RWPE2 (cell line): ENCODE measurements around the gene AADACL2.

Experiments
- ATAC-seq: fragments of 200-7000 bp; cut with Tn5 transposase; 3 replicates; pipeline ENCODE4 v1.9.1; 2021; ENCODE audit warnings: low read depth
- DNase-seq: peaks from one replicate; pipeline ENCODE4 v3.0.0-alpha.2; 2020; ENCODE audit warnings: low spot score
- H3K27ac ChIP-seq: fragments of 450-650 bp; 2 replicates; pipeline ENCODE4 v1.5.1; 2017; ENCODE audit warnings: mild to moderate bottlenecking; ENCODE audit not compliant: poor library complexity, severe bottlenecking
- H3K27me3 ChIP-seq: fragments of 250-450 bp; sonication (Bioruptor Pico); 2 replicates; pipeline ENCODE4 v1.5.1; 2021; ENCODE audit warnings: mild to moderate bottlenecking, moderate library complexity; ENCODE audit not compliant: insufficient read depth, poor library complexity, severe bottlenecking
- H3K36me3 ChIP-seq: fragments of 250-450 bp; sonication (Bioruptor Pico); 2 replicates; pipeline ENCODE4 v1.5.1; 2020; ENCODE audit warnings: low read depth, mild to moderate bottlenecking, moderate library complexity
- H3K4me1 ChIP-seq: fragments of 250-450 bp; sonication (Bioruptor Pico); 2 replicates; pipeline ENCODE4 v1.5.1; 2021; ENCODE audit warnings: mild to moderate bottlenecking, moderate library complexity; ENCODE audit not compliant: insufficient read depth, poor library complexity, severe bottlenecking
- H3K4me3 ChIP-seq: fragments of 250-450 bp; sonication (Bioruptor Pico); 2 replicates; pipeline ENCODE4 v1.5.1; 2021; ENCODE audit warnings: mild to moderate bottlenecking, moderate library complexity; ENCODE audit not compliant: severe bottlenecking
- H3K9me3 ChIP-seq: fragments of 250-450 bp; sonication (Bioruptor Pico); 2 replicates; pipeline ENCODE4 v1.5.1; 2021; ENCODE audit warnings: mild to moderate bottlenecking, moderate library complexity; ENCODE audit not compliant: severe bottlenecking
- TF ChIP-seq, protein P1 (sequence below): fragments of 450-650 bp; IDR thresholded peaks from one replicate; pipeline ENCODE4 v1.5.1; 2017; ENCODE audit warnings: mild to moderate bottlenecking, moderate library complexity; ENCODE audit not compliant: poor library complexity, severe bottlenecking

AADACL2 gene

GRCh38 chr3:151721294-151721693 lies 12.4 kb upstream of the AADACL2 start:
- H3K4me3 ChIP-seq = no peak overlapping the region
- H3K9me3 ChIP-seq = no peaks in the 10 kb centered on the region
- H3K36me3 ChIP-seq = no peaks in the 10 kb centered on the region
- DNase-seq (no peak), ATAC-seq (no peak)
- H3K4me1 ChIP-seq = no peaks in the 10 kb centered on the region
- H3K27me3 ChIP-seq = no peaks in the 10 kb centered on the region
- TF ChIP-seq, protein P1, sequence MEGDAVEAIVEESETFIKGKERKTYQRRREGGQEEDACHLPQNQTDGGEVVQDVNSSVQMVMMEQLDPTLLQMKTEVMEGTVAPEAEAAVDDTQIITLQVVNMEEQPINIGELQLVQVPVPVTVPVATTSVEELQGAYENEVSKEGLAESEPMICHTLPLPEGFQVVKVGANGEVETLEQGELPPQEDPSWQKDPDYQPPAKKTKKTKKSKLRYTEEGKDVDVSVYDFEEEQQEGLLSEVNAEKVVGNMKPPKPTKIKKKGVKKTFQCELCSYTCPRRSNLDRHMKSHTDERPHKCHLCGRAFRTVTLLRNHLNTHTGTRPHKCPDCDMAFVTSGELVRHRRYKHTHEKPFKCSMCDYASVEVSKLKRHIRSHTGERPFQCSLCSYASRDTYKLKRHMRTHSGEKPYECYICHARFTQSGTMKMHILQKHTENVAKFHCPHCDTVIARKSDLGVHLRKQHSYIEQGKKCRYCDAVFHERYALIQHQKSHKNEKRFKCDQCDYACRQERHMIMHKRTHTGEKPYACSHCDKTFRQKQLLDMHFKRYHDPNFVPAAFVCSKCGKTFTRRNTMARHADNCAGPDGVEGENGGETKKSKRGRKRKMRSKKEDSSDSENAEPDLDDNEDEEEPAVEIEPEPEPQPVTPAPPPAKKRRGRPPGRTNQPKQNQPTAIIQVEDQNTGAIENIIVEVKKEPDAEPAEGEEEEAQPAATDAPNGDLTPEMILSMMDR = no peak
- H3K27ac ChIP-seq = no peak overlapping the region

GRCh38 chr3:151722856-151723255 lies 10.9 kb upstream of the AADACL2 start:
- DNase-seq = no peak
- Histone ChIP-seq H3K36me3 (no peaks in the 10 kb centered on the region), H3K4me3 (no peak overlapping the region), H3K27me3 (no peaks in the 10 kb centered on the region), H3K9me3 (no peaks in the 10 kb centered on the region), H3K4me1 (no peaks in the 10 kb centered on the region), H3K27ac (no peak overlapping the region)
- no peak for ATAC-seq
- TF ChIP-seq, protein P1 = no peak

GRCh38 chr3:151724576-151725562 lies 8.9 kb upstream of the AADACL2 start:
- DNase-seq = no peak
- Histone ChIP-seq H3K27me3 (no peaks in the 10 kb centered on the region), H3K9me3 (no peaks in the 10 kb centered on the region), H3K27ac (no peak overlapping the region), H3K4me3 (no peak overlapping the region), H3K4me1 (no peaks in the 10 kb centered on the region), H3K36me3 (no peaks in the 10 kb centered on the region)
- TF ChIP-seq, protein P1 = no peak
- ATAC-seq = no peak

GRCh38 chr3:151726016-151726415 lies 7.7 kb upstream of the AADACL2 start:
- TF ChIP-seq, protein P1 = no peak
- ATAC-seq = no peak

GRCh38 chr3:151732861-151733260 lies 866 bp upstream of the AADACL2 start:
- DNase-seq (no peak), ATAC-seq (no peak)
- TF ChIP-seq, protein P1 = no peak
- no peaks in the 10 kb centered on the region for H3K9me3 ChIP-seq
- no peak overlapping the region for H3K4me3 ChIP-seq
- H3K27ac ChIP-seq = no peak overlapping the region
- H3K4me1 ChIP-seq = no peaks in the 10 kb centered on the region
- no peaks in the 10 kb centered on the region for H3K36me3 ChIP-seq
- H3K27me3 ChIP-seq = no peaks in the 10 kb centered on the region

More at GRCh38 chr3:151726016-151726415, 7.7 kb upstream of the AADACL2 start:
- DNase-seq = no peak
- no peaks in the 10 kb centered on the region for H3K27me3 ChIP-seq
- H3K9me3 ChIP-seq = no peaks in the 10 kb centered on the region
- no peaks in the 10 kb centered on the region for H3K36me3 ChIP-seq
- no peak overlapping the region for H3K27ac ChIP-seq
- no peaks in the 10 kb centered on the region for H3K4me1 ChIP-seq
- no peak overlapping the region for H3K4me3 ChIP-seq
